Activated CD4-positive, alpha-beta T cell treated with anti-CD3 and anti-CD28 coated beads, Interleukin-2, amount 10 ng/mL, durations not matched to agents 24 days and 14 days (primary cell): ENCODE measurements around the gene ZNF274. TPM values are rescaled to one million over a fixed set of nuclear protein-coding genes. Genes with fewer than 3 reads are reported as not detected.
A peak's percentile ranks its signal among the peaks of the same experiment; 100 is the strongest.

Source experiments
- DNase-seq: peaks from one replicate; pipeline ENCODE4 v3.0.0; 2022
- H3K27ac Mint-ChIP-seq: one replicate; pipeline ENCODE4 v1.8.0; 2022; ENCODE audit warnings: mild to moderate bottlenecking, mixed read lengths
- H3K27me3 Mint-ChIP-seq: one replicate; pipeline ENCODE4 v1.8.0; 2022; ENCODE audit warnings: mixed read lengths
- H3K36me3 Mint-ChIP-seq: one replicate; pipeline ENCODE4 v1.8.0; 2022; ENCODE audit warnings: low read depth, mild to moderate bottlenecking, mixed read lengths
- H3K4me1 Mint-ChIP-seq: one replicate; pipeline ENCODE4 v1.8.0; 2021; ENCODE audit warnings: mixed read lengths
- H3K4me3 Mint-ChIP-seq: one replicate; pipeline ENCODE4 v1.8.0; 2022; ENCODE audit warnings: mild to moderate bottlenecking, moderate library complexity, mixed read lengths
- H3K9me3 Mint-ChIP-seq: one replicate; pipeline ENCODE4 v1.8.0; 2021; ENCODE audit warnings: mixed read lengths
- intact Hi-C: fragments of 100-400 bp; cut with micrococcal nuclease; formaldehyde crosslinking; loops from one replicate; pipeline ENCODE4 v1.15.1; 2023
- total RNA-seq: library from RNA; stranded (reverse); gene quantifications from 2 replicates; pipeline ENCODE4 v1.2.3, GENCODE V29; 2022

Gene ZNF274
- total RNA-seq, 1 donor from 2014 or later = 19.4 TPM

DNA sequence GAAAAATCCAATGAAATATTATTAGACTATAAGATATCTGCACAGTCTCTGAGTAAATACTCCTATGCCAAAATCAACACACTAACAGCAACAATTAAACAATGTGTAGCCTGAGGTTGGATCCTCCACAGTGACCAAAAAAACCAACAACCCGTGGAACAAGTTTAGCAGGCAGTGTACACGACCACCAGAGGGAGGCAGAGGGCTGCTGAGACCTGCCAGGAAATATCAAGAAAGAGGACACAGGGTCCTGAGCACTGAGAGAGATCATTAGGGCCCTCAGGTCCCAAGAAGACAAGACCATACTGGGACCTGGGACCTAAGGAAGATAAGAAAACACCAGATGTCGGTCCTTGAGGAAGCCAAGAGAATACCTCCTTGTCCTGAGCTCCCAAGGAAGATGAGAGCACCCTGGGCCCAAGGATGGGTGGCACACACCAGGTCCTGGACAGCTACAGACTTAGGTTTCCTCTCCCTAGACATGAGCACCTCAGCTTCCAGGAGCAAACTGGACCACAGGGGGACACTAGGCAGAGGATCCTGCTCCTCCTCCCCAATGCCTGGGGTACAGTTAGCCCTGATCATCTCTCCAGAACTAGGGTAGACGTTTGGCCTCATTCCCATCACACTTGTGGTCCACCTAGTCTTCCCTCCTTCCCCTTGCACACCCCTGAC is 822 bp upstream of the ZNF274 start:
- H3K4me3 Mint-ChIP-seq = peak overlapping the region; percentile 97
- peak overlapping the region; percentile 96 for H3K27ac Mint-ChIP-seq
- H3K27me3 Mint-ChIP-seq = no peaks in the 10 kb centered on the region
- H3K4me1 Mint-ChIP-seq = peaks cover 13% of the 10 kb centered on the region
- DNase-seq = peak; percentile 86
- peaks cover 6% of the 10 kb centered on the region for H3K9me3 Mint-ChIP-seq
- H3K36me3 Mint-ChIP-seq = peaks cover 51% of the 10 kb centered on the region
- intact Hi-C loops = loop anchor here (1.0 to 10.0 kb wide), 4 partner anchors 199 to 771 kb away; partner anchors contain the start of genes ZBTB45, ZNF17, ZNF552 and ZNF837

DNA sequence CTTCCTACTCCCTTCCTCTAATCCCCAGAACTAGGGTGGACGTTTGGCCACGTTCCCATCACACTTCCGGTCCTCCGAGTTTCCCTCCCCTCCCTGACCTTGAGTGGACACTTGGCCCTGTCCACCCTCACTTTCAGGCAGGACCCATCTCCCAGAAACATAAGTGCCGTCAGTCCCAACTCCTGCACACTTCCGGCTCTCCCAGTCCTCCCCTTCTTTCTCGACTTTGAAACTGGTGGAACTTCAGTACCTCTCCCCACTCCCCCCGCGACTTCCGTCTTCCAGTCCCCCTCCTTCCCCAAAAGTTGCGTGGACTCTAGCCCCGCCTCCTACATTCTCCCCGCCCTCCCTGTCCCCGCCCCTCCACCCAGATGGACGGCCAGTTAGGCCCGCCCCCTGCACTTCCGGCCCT is 278 bp upstream of the ZNF274 start:
- DNase-seq = no peak
- H3K36me3 Mint-ChIP-seq = peaks cover 54% of the 10 kb centered on the region
- H3K27ac Mint-ChIP-seq = peak overlapping the region; percentile 96
- H3K9me3 Mint-ChIP-seq = peaks cover under 1% of the 10 kb centered on the region
- peaks cover 13% of the 10 kb centered on the region for H3K4me1 Mint-ChIP-seq
- intact Hi-C loops = loop anchor here (1.0 to 10.0 kb wide), 4 partner anchors 198 to 771 kb away; partner anchors contain the start of genes ZBTB45, ZNF17, ZNF552 and ZNF837
- no peaks in the 10 kb centered on the region for H3K27me3 Mint-ChIP-seq
- peak overlapping the region; percentile 97 for H3K4me3 Mint-ChIP-seq

DNA sequence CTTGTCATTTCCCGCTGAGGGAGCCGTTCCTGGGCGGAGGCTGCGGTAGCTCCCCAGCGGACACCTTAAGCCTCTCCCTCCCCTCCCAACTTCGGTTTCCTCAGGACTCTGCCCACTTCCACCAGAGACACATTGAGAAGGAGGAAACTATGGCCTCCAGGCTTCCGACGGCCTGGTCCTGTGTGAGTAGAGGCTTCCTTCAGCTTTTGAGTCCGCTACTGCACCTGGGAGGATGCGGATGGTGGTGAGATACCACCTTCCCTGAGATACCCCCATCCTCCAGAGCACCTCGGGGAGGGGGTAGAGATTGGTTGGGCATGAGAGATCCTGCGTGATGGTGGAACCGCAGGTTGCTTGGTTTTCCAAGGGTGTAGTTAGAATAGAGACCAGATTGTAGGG is 955 bp downstream of the ZNF274 start:
- Mint-ChIP-seq H3K4me3 (peak overlapping the region; percentile 97), H3K27ac (peak overlapping the region; percentile 96), H3K36me3 (peaks cover 64% of the 10 kb centered on the region), H3K4me1 (peaks cover 13% of the 10 kb centered on the region), H3K27me3 (no peaks in the 10 kb centered on the region), H3K9me3 (no peaks in the 10 kb centered on the region)
- intact Hi-C loops = loop anchor here (1.0 to 10.0 kb wide), 6 partner anchors 44 to 369 kb away; partner anchors contain the start of genes ERVK3-1, ZBTB45, ZNF544 and ZNF552
- DNase-seq = no peak

DNA sequence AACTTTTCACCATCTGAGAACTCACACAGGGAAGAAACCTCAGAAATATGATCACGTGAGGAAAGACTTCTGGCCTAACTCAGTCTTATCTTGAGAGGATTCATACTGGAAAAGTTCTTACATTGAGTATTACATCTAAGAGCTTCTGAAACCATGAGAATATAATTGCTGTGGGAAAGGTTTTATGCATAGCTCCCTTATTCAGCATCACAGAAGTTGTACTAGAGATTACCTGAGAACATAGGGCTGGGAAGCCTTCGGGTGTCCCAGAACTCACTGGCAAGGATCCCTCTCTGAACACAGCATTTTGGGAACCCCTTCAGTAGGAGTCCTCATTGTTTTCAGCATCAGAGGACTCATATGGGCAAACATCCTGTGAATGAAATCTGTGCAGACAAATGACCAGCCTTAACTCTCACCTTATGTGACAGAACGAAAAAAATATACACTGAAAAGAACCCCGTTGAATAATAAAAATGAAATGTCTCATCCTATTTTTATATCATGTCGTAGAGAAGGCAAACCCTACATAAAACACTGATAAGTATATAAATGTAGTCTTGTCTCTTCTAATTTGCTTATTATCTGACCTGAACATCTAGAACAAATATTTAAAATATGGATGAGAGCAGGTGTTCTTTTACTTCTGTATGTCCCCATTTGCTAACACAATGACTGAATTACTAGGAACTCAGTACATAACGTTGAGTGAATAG is 14.2 kb downstream of the ZNF274 start:
- DNase-seq = no peak
- peaks cover 47% of the 10 kb centered on the region for H3K9me3 Mint-ChIP-seq
- H3K27ac Mint-ChIP-seq = no peak overlapping the region
- H3K27me3 Mint-ChIP-seq = no peaks in the 10 kb centered on the region
- H3K36me3 Mint-ChIP-seq = peaks cover 91% of the 10 kb centered on the region
- no peak overlapping the region for H3K4me3 Mint-ChIP-seq
- no peaks in the 10 kb centered on the region for H3K4me1 Mint-ChIP-seq
- intact Hi-C loops = no loop called here

DNA sequence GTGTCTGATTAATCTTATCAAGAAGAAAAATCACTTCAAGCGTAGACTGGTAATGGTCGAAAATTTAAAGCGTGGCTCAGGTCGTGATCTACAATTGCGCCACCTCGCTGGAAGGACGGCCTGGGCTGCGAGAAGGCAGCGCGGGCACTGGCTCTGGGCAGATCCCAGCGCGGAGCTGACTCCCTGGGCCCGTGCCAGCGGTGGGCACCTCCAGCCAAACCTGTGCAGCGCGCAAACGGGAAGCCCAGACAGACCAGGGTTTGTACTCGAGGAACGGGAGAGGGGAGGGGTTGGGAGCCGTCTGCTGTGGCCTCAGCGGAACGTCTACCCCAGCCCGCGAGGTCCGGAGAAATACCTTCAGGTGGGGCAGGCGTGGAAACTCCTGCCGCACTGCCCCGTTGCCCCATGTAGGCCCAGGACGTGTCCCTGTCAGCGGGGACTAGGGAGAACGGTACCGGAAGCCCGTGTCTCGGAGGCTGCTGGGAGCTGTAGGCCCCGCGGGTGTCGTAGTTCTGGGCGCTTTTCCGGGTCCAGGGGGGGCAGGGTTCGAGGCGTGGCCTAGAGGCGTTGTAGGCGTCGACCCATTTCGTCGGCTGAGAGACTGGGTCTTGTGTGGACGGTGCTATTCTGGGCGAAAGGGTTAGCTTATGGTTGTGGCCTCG is 21.1 kb downstream of the ZNF274 start:
- Mint-ChIP-seq H3K36me3 (peaks cover 92% of the 10 kb centered on the region), H3K4me3 (no peak overlapping the region), H3K9me3 (peaks cover 60% of the 10 kb centered on the region), H3K27ac (no peak overlapping the region), H3K27me3 (no peaks in the 10 kb centered on the region), H3K4me1 (no peaks in the 10 kb centered on the region)
- no peak for DNase-seq
- intact Hi-C loops = no loop called here

DNA sequence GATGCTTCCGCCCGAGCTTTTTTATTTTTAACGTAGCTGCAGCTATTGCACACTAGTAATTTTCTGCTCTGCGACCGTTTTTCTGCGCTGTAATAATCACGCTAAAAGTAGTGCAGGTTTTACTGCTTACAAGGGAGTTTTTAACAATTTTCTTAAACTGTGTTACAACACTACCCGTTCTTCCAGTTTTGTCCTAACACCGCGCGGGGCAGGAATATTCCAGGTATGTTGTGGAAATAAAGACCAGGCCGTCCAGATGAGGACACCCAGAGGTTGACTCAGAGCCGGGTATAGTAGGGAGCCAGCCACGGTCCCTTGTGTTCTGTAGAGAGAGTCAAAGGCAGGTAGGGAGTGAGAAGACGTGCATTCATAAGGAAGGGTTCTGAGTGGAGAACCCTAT is 21.7 kb downstream of the ZNF274 start:
- H3K4me3 Mint-ChIP-seq = no peak overlapping the region
- no peak for DNase-seq
- H3K27me3 Mint-ChIP-seq = no peaks in the 10 kb centered on the region
- intact Hi-C loops = no loop called here
- no peaks in the 10 kb centered on the region for H3K4me1 Mint-ChIP-seq
- peaks cover 95% of the 10 kb centered on the region for H3K36me3 Mint-ChIP-seq
- no peak overlapping the region for H3K27ac Mint-ChIP-seq
- H3K9me3 Mint-ChIP-seq = peaks cover 64% of the 10 kb centered on the region

DNA sequence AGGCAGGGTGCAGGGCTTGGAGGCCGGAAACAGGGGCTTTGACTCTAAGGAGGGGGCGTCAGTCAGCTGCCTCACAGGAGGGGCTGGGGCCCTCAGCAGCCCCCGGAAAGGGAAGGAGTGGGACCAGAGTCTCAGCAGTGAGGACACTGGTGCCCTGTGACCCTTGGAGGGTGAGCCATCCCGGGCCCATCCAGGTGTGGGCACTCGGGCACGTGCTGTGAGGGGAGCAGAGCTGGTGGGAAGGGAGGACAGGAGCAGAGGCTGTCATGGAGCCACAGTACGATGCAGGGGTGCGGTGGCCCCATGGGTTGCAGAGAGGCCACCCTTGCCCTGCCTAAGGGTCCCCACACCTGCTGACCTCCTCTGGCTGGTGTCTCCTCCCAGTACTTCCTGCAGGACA is 26.7 kb downstream of the ZNF274 start:
- intact Hi-C loops = no loop called here
- Mint-ChIP-seq H3K4me3 (no peak overlapping the region), H3K36me3 (peaks cover 97% of the 10 kb centered on the region), H3K27ac (no peak overlapping the region), H3K27me3 (no peaks in the 10 kb centered on the region), H3K9me3 (peaks cover 78% of the 10 kb centered on the region), H3K4me1 (no peaks in the 10 kb centered on the region)
- no peak for DNase-seq

DNA sequence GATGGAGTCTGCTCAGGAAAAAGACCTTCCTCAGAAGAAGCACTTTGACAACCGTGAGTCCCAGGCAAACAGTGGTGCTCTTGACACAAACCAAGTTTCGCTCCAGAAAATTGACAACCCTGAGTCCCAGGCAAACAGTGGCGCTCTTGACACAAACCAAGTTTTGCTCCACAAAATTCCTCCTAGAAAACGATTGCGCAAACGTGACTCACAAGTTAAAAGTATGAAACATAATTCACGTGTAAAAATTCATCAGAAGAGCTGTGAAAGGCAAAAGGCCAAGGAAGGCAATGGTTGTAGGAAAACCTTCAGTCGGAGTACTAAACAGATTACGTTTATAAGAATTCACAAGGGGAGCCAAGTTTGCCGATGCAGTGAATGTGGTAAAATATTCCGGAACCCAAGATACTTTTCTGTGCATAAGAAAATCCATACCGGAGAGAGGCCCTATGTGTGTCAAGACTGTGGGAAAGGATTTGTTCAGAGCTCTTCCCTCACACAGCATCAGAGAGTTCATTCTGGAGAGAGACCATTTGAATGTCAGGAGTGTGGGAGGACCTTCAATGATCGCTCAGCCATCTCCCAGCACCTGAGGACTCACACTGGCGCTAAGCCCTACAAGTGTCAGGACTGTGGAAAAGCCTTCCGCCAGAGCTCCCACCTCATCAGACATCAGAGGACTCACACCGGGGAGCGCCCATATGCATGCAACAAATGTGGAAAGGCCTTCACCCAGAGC is 29.6 kb downstream of the ZNF274 start:
- H3K9me3 Mint-ChIP-seq = peaks cover 63% of the 10 kb centered on the region
- intact Hi-C loops = no loop called here
- DNase-seq = no peak
- H3K4me1 Mint-ChIP-seq = no peaks in the 10 kb centered on the region
- H3K27me3 Mint-ChIP-seq = no peaks in the 10 kb centered on the region
- peaks cover 74% of the 10 kb centered on the region for H3K36me3 Mint-ChIP-seq
- no peak overlapping the region for H3K4me3 Mint-ChIP-seq
- no peak overlapping the region for H3K27ac Mint-ChIP-seq

DNA sequence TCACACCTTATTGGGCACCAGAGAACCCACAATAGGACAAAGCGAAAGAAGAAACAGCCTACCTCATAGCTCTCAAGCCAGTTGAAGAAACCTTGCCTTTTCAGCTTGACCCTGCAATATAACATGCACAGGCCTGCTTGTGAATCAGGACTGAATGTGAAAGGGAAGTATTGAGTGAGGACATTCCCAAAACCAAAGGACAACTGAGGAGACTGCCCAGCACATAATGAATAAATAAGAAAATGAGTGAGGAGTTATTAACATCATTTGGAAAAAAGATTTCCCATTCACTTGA is 30.2 kb downstream of the ZNF274 start:
- no peak for DNase-seq
- H3K9me3 Mint-ChIP-seq = peaks cover 61% of the 10 kb centered on the region
- no peaks in the 10 kb centered on the region for H3K4me1 Mint-ChIP-seq
- no peaks in the 10 kb centered on the region for H3K27me3 Mint-ChIP-seq
- intact Hi-C loops = no loop called here
- no peak overlapping the region for H3K4me3 Mint-ChIP-seq
- H3K27ac Mint-ChIP-seq = no peak overlapping the region
- peaks cover 68% of the 10 kb centered on the region for H3K36me3 Mint-ChIP-seq

DNA sequence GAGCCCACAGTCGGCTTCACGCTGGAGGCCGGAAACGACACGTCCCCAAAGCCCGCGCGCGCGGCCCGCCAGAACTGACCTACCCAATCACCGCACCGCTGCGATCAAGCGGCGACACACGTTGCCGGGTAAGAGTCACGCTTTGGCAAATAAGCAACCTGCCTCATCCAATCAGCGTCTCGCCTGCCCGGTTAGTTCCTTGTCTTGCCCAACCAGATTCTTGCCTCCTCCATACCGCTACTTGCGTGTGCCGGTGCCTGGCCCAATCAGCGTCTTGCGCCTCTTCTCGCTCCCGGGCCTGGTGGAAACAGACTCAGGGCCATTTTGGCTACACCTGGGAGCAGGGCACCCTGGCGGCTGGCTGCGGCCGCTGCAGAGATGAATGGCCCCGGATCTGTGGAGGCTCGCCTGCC is 34.2 kb downstream of the ZNF274 start:
- H3K27me3 Mint-ChIP-seq = no peaks in the 10 kb centered on the region
- no peak overlapping the region for H3K4me3 Mint-ChIP-seq
- H3K27ac Mint-ChIP-seq = no peak overlapping the region
- H3K9me3 Mint-ChIP-seq = peaks cover 40% of the 10 kb centered on the region
- no peak for DNase-seq
- intact Hi-C loops = no loop called here
- peaks cover 28% of the 10 kb centered on the region for H3K36me3 Mint-ChIP-seq
- H3K4me1 Mint-ChIP-seq = peaks cover 3% of the 10 kb centered on the region

DNA sequence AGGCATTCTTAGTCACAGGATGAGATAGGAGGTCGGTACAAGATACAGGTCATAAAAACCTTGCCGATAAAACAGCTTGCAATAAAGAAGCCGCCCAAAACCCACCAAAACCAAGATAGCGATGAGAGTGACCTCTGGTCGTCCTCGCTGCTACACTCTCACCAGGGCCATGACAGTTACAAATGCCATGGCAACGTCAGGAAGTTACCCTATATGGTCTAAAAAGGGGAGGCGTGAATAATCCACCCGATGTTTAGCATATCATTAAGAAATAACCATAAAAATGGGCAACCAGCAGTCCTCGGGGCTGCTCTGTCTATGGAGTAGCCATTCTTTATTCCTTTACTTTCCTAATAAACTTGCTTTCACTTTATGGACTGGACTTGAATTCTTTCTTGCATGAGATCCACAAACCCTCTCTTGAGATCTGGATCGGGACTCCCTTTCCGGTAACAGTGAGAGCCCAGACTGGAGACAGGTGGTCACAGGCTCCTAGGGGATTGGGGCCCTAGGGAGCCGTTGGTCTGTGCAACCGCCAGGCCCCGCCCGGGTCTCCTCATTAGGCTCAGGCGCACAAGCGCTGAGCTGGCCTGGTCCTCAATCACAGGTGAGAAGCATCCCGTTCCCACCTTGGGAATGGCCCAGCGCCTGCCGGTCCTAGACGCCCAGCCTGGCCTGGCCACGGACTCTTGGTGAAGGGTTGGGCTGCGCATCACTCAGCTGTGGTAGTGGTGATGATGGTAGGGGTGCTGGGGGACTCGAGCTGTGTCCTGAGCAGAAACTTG is 34.9 kb downstream of the ZNF274 start:
- Mint-ChIP-seq H3K9me3 (peaks cover 33% of the 10 kb centered on the region), H3K4me1 (peaks cover 3% of the 10 kb centered on the region), H3K36me3 (peaks cover 21% of the 10 kb centered on the region), H3K27me3 (no peaks in the 10 kb centered on the region), H3K27ac (no peak overlapping the region), H3K4me3 (no peak overlapping the region)
- intact Hi-C loops = loop anchor here (2.0 kb wide), 1 partner anchor 301 kb away; the partner anchor contains the start of gene ZBTB45
- no peak for DNase-seq

DNA sequence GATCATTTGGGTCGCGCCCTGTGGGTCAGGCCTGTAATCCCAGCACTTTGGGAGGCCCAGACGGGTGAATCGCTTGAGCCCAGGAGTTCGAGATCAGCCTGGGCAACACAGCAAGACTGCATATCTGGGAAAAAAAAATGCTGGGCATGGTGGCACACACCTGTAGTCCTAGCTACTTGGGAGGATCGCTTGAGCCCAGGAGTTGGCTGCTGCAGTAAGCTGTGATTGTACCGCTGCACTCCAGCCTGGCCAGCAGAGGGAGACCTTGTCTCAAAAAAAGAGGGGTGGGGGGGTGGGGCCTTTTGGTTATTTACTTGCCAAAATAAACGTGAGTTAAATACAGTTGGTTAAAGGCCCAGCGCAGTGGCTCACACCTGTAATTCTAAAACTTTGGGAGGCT is 36.0 kb downstream of the ZNF274 start:
- Mint-ChIP-seq H3K9me3 (peaks cover 24% of the 10 kb centered on the region), H3K4me3 (no peak overlapping the region), H3K4me1 (peaks cover 3% of the 10 kb centered on the region), H3K27ac (no peak overlapping the region), H3K36me3 (peaks cover 11% of the 10 kb centered on the region), H3K27me3 (no peaks in the 10 kb centered on the region)
- intact Hi-C loops = loop anchor here (1.0 to 2.0 kb wide), 2 partner anchors 161 to 300 kb away; partner anchors contain the start of gene ZBTB45
- peak; percentile 75 for DNase-seq
